ENCODE results near the gene JOSD1. TPM values are rescaled to one million over a fixed set of nuclear protein-coding genes. Genes with fewer than 3 reads are reported as not detected.

The JOSD1 gene
- total RNA-seq, 1 experiment from 2014 or later = 55.3 TPM

DNA sequence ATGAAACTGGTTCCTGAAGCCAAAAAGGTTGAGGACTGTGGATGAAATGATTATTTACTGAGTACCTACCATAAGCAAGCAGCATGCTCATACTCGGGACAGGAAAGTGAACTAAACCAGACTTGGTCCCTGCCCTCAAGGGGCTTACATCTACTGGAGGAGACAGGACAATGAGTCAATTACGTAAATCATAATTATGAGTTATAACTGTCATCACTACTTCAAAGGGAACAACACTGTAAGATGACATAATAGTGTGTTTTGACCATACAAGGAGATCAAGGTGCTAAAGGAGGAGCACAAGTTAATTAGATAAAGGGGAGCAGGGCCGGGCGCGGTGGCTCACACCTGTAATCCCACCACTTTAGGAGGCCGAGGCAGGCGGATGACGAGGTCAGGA lies 47.0 kb downstream of the JOSD1 start:
- no peaks in the 10 kb centered on the region for H3K4me1 ChIP-seq
- intact Hi-C loops (cut with micrococcal nuclease; ENCODE audit: unreplicated experiment) = no loop called here

DNA sequence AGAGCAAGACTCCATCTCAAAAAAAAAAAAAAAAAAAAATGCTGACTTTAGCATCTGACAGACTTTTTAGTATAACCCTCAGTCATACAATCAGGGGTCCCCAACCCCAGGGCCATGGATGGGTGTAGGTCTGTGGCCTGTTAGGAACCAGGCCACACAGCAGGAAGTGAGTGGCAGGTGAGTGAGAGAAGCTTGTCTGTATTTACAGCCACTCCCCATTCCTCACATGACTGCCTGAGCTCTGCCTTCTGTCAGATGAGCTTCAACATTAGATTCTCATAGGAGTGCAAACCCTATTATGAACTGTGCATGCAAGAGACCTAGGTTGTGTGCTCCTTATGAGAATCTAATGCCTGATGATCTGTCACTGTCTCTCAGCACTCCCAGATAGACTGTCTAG lies 47.9 kb downstream of the JOSD1 start:
- Mint-ChIP-seq H3K27me3 (ENCODE audit: insufficient read depth, unreplicated experiment) (no peaks in the 10 kb centered on the region), H3K9me3 (ENCODE audit: unreplicated experiment) (no peaks in the 10 kb centered on the region), H3K4me1 (ENCODE audit: low read depth, unreplicated experiment) (no peaks in the 10 kb centered on the region), H3K4me3 (ENCODE audit: unreplicated experiment) (no peak overlapping the region), H3K36me3 (ENCODE audit: insufficient read depth, unreplicated experiment) (peaks cover 14% of the 10 kb centered on the region), H3K27ac (ENCODE audit: unreplicated experiment) (no peak overlapping the region)
- intact Hi-C loops (cut with micrococcal nuclease; ENCODE audit: unreplicated experiment) = no loop called here
- TF ChIP-seq, protein P1, sequence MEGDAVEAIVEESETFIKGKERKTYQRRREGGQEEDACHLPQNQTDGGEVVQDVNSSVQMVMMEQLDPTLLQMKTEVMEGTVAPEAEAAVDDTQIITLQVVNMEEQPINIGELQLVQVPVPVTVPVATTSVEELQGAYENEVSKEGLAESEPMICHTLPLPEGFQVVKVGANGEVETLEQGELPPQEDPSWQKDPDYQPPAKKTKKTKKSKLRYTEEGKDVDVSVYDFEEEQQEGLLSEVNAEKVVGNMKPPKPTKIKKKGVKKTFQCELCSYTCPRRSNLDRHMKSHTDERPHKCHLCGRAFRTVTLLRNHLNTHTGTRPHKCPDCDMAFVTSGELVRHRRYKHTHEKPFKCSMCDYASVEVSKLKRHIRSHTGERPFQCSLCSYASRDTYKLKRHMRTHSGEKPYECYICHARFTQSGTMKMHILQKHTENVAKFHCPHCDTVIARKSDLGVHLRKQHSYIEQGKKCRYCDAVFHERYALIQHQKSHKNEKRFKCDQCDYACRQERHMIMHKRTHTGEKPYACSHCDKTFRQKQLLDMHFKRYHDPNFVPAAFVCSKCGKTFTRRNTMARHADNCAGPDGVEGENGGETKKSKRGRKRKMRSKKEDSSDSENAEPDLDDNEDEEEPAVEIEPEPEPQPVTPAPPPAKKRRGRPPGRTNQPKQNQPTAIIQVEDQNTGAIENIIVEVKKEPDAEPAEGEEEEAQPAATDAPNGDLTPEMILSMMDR (IDR thresholded peaks at IDR 0.05; ENCODE audit: insufficient read depth in 1 of 2, low read depth in 1 of 2, low read length in 1 of 2, severe bottlenecking in 1 of 2, unreplicated experiment in 1 of 2) = no peak
- H3K27me3 ChIP-seq (replicated peaks; ENCODE audit: control insufficient read depth, insufficient read depth, low read length) = no peaks in the 10 kb centered on the region
- POLR2A ChIA-PET = no interaction called here
- no TSS peak for BruUV-seq (replicated peaks)
- no peaks in the 10 kb centered on the region for H3K36me3 ChIP-seq (ENCODE audit: control insufficient read depth, insufficient read depth, low read length)
- no peaks in the 10 kb centered on the region for H3K9me3 ChIP-seq
- H3K4me3 ChIP-seq (ENCODE audit: low read depth, low read length) = no peak overlapping the region
- CTCF ChIA-PET = no interaction called here
- no peaks in the 10 kb centered on the region for H3K4me1 ChIP-seq
- peak in 1 of 2 experiments; percentile 10 for DNase-seq

More for the DNA sequence above, 47.0 kb downstream of the JOSD1 start:
- peak overlapping the region; percentile 6 for H3K4me3 Mint-ChIP-seq (ENCODE audit: unreplicated experiment)
- H3K36me3 ChIP-seq (ENCODE audit: control insufficient read depth, insufficient read depth, low read length) = no peaks in the 10 kb centered on the region
- H3K36me3 Mint-ChIP-seq (ENCODE audit: insufficient read depth, unreplicated experiment) = peaks cover 14% of the 10 kb centered on the region
- ChIA-PET POLR2A (no interaction called here), CTCF (no interaction called here)
- H3K27me3 ChIP-seq (replicated peaks; ENCODE audit: control insufficient read depth, insufficient read depth, low read length) = no peaks in the 10 kb centered on the region
- DNase-seq = no peak
- H3K9me3 ChIP-seq = no peaks in the 10 kb centered on the region
- TF ChIP-seq, protein P1 (IDR thresholded peaks at IDR 0.05; ENCODE audit: insufficient read depth in 1 of 2, low read depth in 1 of 2, low read length in 1 of 2, severe bottlenecking in 1 of 2, unreplicated experiment in 1 of 2) = no peak
- H3K9me3 Mint-ChIP-seq (ENCODE audit: unreplicated experiment) = no peaks in the 10 kb centered on the region
- no peaks in the 10 kb centered on the region for H3K4me1 Mint-ChIP-seq (ENCODE audit: low read depth, unreplicated experiment)
- H3K27ac Mint-ChIP-seq (ENCODE audit: unreplicated experiment) = no peak overlapping the region
- no TSS peak for BruUV-seq (replicated peaks)
- H3K27me3 Mint-ChIP-seq (ENCODE audit: insufficient read depth, unreplicated experiment) = no peaks in the 10 kb centered on the region
- no peak overlapping the region for H3K4me3 ChIP-seq (ENCODE audit: low read depth, low read length)

DNA sequence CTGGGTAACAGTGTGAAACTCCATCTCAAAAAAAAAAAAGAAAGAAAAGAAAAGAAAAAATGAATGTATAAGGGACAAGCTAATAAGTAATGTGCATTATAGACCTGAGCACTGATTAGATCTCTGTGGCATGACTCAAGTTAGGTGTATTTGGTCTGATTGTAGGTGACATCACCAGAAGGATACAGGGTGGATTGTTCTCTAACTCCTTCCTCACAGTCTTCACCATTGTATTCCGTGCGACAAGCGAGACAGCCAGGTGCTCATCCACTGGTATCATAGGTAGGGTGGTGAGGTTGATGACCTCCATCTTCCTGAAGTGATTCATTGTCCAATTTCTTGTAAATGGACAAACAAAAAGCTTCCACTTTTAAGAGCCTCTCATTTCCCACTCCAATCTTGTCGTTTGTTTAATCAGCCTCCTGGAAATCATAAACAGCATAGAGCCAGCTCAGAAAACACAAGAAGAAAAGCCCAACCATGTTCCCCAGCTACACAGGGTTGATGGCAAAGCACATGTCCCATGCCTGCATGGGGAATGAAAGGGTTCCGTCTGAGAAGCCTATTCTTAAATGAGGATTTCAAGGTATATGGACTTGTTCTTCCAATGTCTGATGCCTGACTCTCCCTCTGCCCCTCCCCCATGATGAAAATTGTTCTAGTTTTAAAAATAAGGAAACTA lies 50.8 kb downstream of the JOSD1 start:
- H3K4me3 ChIP-seq (ENCODE audit: low read depth, low read length) = no peak overlapping the region
- H3K9me3 ChIP-seq = no peaks in the 10 kb centered on the region
- H3K27ac Mint-ChIP-seq (ENCODE audit: unreplicated experiment) = no peak overlapping the region
- H3K4me1 Mint-ChIP-seq (ENCODE audit: low read depth, unreplicated experiment) = no peaks in the 10 kb centered on the region
- H3K27me3 ChIP-seq (replicated peaks; ENCODE audit: control insufficient read depth, insufficient read depth, low read length) = no peaks in the 10 kb centered on the region
- no TSS peak for BruUV-seq (replicated peaks)
- no peak overlapping the region for H3K4me3 Mint-ChIP-seq (ENCODE audit: unreplicated experiment)
- H3K36me3 Mint-ChIP-seq (ENCODE audit: insufficient read depth, unreplicated experiment) = peaks cover 8% of the 10 kb centered on the region
- no peaks in the 10 kb centered on the region for H3K4me1 ChIP-seq
- ChIA-PET POLR2A (no interaction called here), CTCF (no interaction called here)
- H3K27me3 Mint-ChIP-seq (ENCODE audit: insufficient read depth, unreplicated experiment) = no peaks in the 10 kb centered on the region
- no peaks in the 10 kb centered on the region for H3K9me3 Mint-ChIP-seq (ENCODE audit: unreplicated experiment)
- no peak for DNase-seq
- TF ChIP-seq, protein P1 (IDR thresholded peaks at IDR 0.05; ENCODE audit: insufficient read depth in 1 of 2, low read depth in 1 of 2, low read length in 1 of 2, severe bottlenecking in 1 of 2, unreplicated experiment in 1 of 2) = no peak
- intact Hi-C loops (cut with micrococcal nuclease; ENCODE audit: unreplicated experiment) = no loop called here
- no peaks in the 10 kb centered on the region for H3K36me3 ChIP-seq (ENCODE audit: control insufficient read depth, insufficient read depth, low read length)
